HepG2 (cell line): ENCODE measurements around the gene UGP2. TPM values are rescaled to one million over a fixed set of nuclear protein-coding genes. Genes with fewer than 3 reads are reported as not detected.

ENCODE experiments used
- CBX1 ChIP-seq: IDR thresholded peaks from one replicate; pipeline ENCODE4 v1.6.1; 2016; ENCODE audit warnings: antibody characterized with exemption, low read depth
- CCAR2 ChIP-seq: fragments of 200-400 bp; formaldehyde crosslinking; optimal IDR thresholded peaks from 2 replicates; pipeline ENCODE3; 2018; ENCODE audit warnings: low read depth, mild to moderate bottlenecking, low read length, moderate library complexity
- FOXA3 ChIP-seq: IDR thresholded peaks from 2 replicates; pipeline ENCODE4 v1.6.1; 2016; ENCODE audit warnings: missing genetic modification reagents, missing compliant biosample characterization
- FOXC1 ChIP-seq: sonication (generic); formaldehyde crosslinking; IDR thresholded peaks from 2 replicates; pipeline ENCODE4 v1.8.0; 2022; ENCODE audit warnings: mild to moderate bottlenecking, missing genetic modification reagents, borderline replicate concordance
- KDM5A ChIP-seq: fragments of 200-600 bp; sonication (generic); IDR thresholded peaks from 2 replicates; pipeline ENCODE4 v1.7.0; 2018; ENCODE audit warnings: antibody characterized with exemption, mild to moderate bottlenecking, low read length, borderline replicate concordance
- KLF16 ChIP-seq, 2 experiments: sonication (generic) in 1 of 2; formaldehyde crosslinking in 1 of 2; IDR thresholded peaks; 2 replicates each; pipeline versions ENCODE4 v1.6.1 to v1.8.0; 2016 to 2023; ENCODE audit warnings: missing genetic modification reagents in 2 of 2, missing compliant biosample characterization in 1 of 2
- MLXIP ChIP-seq: sonication (generic); formaldehyde crosslinking; IDR thresholded peaks from 2 replicates; pipeline ENCODE4 v1.9.0; 2021; ENCODE audit warnings: missing genetic modification reagents, borderline replicate concordance
- PHF21A ChIP-seq: sonication (generic); formaldehyde crosslinking; IDR thresholded peaks from 2 replicates; pipeline ENCODE4 v1.5.0; 2020; ENCODE audit warnings: mild to moderate bottlenecking, missing genetic modification reagents
- PPARG ChIP-seq: conservative IDR thresholded peaks from 2 replicates; pipeline ENCODE4 v1.6.1; 2016; ENCODE audit warnings: missing biosample characterization, missing genetic modification reagents
- RFX1 ChIP-seq: fragments of 450-650 bp; IDR thresholded peaks from 2 replicates; pipeline ENCODE4 v1.6.1; 2017
- SNAPC2 ChIP-seq: sonication (generic); formaldehyde crosslinking; IDR thresholded peaks from 2 replicates; pipeline ENCODE4 v1.8.1; 2022; ENCODE audit warnings: mild to moderate bottlenecking, missing genetic modification reagents
- ZBTB20 ChIP-seq: sonication (generic); formaldehyde crosslinking; IDR thresholded peaks from 2 replicates; pipeline ENCODE4 v1.8.1; 2023; ENCODE audit warnings: missing genetic modification reagents, low read depth, mild to moderate bottlenecking, borderline replicate concordance
- ZFP90 ChIP-seq: sonication (generic); formaldehyde crosslinking; IDR thresholded peaks from 2 replicates; pipeline ENCODE4 v1.8.0; 2022; ENCODE audit warnings: missing genetic modification reagents, mild to moderate bottlenecking, inconsistent platforms, borderline replicate concordance
- ZNF20 ChIP-seq: sonication (generic); formaldehyde crosslinking; IDR thresholded peaks from 2 replicates; pipeline ENCODE4 v1.4.0; 2020; ENCODE audit warnings: mild to moderate bottlenecking, moderate library complexity, missing genetic modification reagents
- ZNF530 ChIP-seq: sonication (generic); formaldehyde crosslinking; IDR thresholded peaks from 2 replicates; pipeline ENCODE4 v1.5.0; 2020; ENCODE audit warnings: low read depth, mild to moderate bottlenecking, missing genetic modification reagents
- ZNF589 ChIP-seq: sonication (generic); formaldehyde crosslinking; conservative IDR thresholded peaks from 2 replicates; pipeline ENCODE4 v1.8.0; 2022; ENCODE audit warnings: mild to moderate bottlenecking, moderate library complexity, missing genetic modification reagents
- ZNF776 ChIP-seq: sonication (generic); formaldehyde crosslinking; IDR thresholded peaks from 2 replicates; pipeline ENCODE4 v1.4.0; 2020; ENCODE audit warnings: mild to moderate bottlenecking, missing genetic modification reagents
- ZNF883 ChIP-seq: sonication (generic); formaldehyde crosslinking; IDR thresholded peaks from 2 replicates; pipeline ENCODE4 v1.5.1; 2020; ENCODE audit warnings: mild to moderate bottlenecking, missing genetic modification reagents; ENCODE audit errors: not compliant biosample characterization
- polyA plus RNA-seq, 8 experiments: library from polyadenylated mRNA; depleted of rRNA in 3 of 8; stranded (reverse) in 7 of 8; unstranded in 1 of 8; fragments of >200 nt; fragmentation: Illumina TruSeq in 4 of 8; extraction: Trizol in 4 of 8; gene quantifications; 2 replicates each; pipeline versions ENCODE4 v1.2.1 to v1.2.3, GENCODE V29; 2011 to 2016; ENCODE audit warnings: low read depth in 4 of 8, missing spikeins in 1 of 8, mixed read lengths in 1 of 8; ENCODE audit not compliant: insufficient read depth in 1 of 8
- total RNA-seq, 5 experiments: library from RNA; depleted of rRNA; stranded (reverse); fragments of >200 nt; fragmentation: Illumina TruSeq; extraction: Trizol; gene quantifications; 2 replicates each; pipeline ENCODE4 v1.2.3, GENCODE V29; 2016; ENCODE audit warnings: low read depth in 1 of 5
- TF ChIP-seq, protein P1 (sequence below): IDR thresholded peaks from 2 replicates; pipeline ENCODE4 v1.6.1; 2016; ENCODE audit warnings: mild to moderate bottlenecking
- TF ChIP-seq, protein P2 (sequence below): sonication (generic); formaldehyde crosslinking; IDR thresholded peaks from 2 replicates; pipeline ENCODE4 v1.8.0; 2022; ENCODE audit warnings: missing genetic modification reagents, mild to moderate bottlenecking, moderate library complexity, borderline replicate concordance
- TF ChIP-seq, protein P3 (sequence below): sonication (generic); formaldehyde crosslinking; IDR thresholded peaks from 2 replicates; pipeline ENCODE4 v1.5.0; 2020; ENCODE audit warnings: mild to moderate bottlenecking, missing genetic modification reagents

UGP2 gene
- total and polyA plus RNA-seq, 2 of the 13 experiments (the other 11 are each of a cell fraction or from before 2014, with no cell fraction given) = 96.0 to 134 TPM

GRCh38 chr2:63840785-63841253 lies 877 bp upstream of the UGP2 start (continued):
- TF ChIP-seq, protein P1, sequence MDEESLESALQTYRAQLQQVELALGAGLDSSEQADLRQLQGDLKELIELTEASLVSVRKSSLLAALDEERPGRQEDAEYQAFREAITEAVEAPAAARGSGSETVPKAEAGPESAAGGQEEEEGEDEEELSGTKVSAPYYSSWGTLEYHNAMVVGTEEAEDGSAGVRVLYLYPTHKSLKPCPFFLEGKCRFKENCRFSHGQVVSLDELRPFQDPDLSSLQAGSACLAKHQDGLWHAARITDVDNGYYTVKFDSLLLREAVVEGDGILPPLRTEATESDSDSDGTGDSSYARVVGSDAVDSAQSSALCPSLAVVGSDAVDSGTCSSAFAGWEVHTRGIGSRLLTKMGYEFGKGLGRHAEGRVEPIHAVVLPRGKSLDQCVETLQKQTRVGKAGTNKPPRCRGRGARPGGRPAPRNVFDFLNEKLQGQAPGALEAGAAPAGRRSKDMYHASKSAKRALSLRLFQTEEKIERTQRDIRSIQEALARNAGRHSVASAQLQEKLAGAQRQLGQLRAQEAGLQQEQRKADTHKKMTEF (CRISPR knock-in tag) = peak; percentile 87
- TF ChIP-seq ZNF20 = no peak
- TF ChIP-seq MLXIP (CRISPR knock-in tag) = no peak
- no peak; the same call in 1 of the 2 replicates for TF ChIP-seq ZNF589
- no peak; the same call in 1 of the 2 replicates for TF ChIP-seq KDM5A
- TF ChIP-seq ZNF776 (CRISPR knock-in tag) = no peak
- no peak for TF ChIP-seq CCAR2
- no peak for TF ChIP-seq RFX1
- TF ChIP-seq KLF16 (CRISPR knock-in tag; IDR thresholded peaks at IDR 0.05) = peak in 1 of 2 experiments; percentile 72; a peak in 2 of 4 replicates
- peak; percentile 2; the same call in 1 of the 2 replicates for TF ChIP-seq PPARG (CRISPR knock-in tag)
- peak; percentile 96 for TF ChIP-seq ZNF883
- peak; percentile 94 for TF ChIP-seq ZFP90 (CRISPR knock-in tag)
- no peak for TF ChIP-seq ZNF530 (CRISPR knock-in tag)
- TF ChIP-seq ZBTB20 (CRISPR knock-in tag) = peak; percentile 88; the same call in 1 of the 2 replicates
- TF ChIP-seq CBX1 = peak; percentile 95
- no peak for TF ChIP-seq SNAPC2 (CRISPR knock-in tag)
- TF ChIP-seq, protein P2, sequence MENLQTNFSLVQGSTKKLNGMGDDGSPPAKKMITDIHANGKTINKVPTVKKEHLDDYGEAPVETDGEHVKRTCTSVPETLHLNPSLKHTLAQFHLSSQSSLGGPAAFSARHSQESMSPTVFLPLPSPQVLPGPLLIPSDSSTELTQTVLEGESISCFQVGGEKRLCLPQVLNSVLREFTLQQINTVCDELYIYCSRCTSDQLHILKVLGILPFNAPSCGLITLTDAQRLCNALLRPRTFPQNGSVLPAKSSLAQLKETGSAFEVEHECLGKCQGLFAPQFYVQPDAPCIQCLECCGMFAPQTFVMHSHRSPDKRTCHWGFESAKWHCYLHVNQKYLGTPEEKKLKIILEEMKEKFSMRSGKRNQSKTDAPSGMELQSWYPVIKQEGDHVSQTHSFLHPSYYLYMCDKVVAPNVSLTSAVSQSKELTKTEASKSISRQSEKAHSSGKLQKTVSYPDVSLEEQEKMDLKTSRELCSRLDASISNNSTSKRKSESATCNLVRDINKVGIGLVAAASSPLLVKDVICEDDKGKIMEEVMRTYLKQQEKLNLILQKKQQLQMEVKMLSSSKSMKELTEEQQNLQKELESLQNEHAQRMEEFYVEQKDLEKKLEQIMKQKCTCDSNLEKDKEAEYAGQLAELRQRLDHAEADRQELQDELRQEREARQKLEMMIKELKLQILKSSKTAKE (CRISPR knock-in tag) = peak; percentile 64; the same call in 1 of the 2 replicates
- TF ChIP-seq PHF21A (CRISPR knock-in tag) = peak; percentile 57; the same call in 1 of the 2 replicates
- peak; percentile 81 for TF ChIP-seq FOXC1 (CRISPR knock-in tag)
- peak; percentile 75 for TF ChIP-seq FOXA3
- TF ChIP-seq, protein P3, sequence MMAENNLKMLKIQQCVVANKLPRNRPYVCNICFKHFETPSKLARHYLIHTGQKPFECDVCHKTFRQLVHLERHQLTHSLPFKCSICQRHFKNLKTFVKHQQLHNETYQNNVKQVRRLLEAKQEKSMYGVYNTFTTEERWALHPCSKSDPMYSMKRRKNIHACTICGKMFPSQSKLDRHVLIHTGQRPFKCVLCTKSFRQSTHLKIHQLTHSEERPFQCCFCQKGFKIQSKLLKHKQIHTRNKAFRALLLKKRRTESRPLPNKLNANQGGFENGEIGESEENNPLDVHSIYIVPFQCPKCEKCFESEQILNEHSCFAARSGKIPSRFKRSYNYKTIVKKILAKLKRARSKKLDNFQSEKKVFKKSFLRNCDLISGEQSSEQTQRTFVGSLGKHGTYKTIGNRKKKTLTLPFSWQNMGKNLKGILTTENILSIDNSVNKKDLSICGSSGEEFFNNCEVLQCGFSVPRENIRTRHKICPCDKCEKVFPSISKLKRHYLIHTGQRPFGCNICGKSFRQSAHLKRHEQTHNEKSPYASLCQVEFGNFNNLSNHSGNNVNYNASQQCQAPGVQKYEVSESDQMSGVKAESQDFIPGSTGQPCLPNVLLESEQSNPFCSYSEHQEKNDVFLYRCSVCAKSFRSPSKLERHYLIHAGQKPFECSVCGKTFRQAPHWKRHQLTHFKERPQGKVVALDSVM (CRISPR knock-in tag) = no peak
